Endothelial cell of umbilical vein (primary cell): Measurements from ENCODE around the gene CEP120.

Source experiments
- CTCF ChIP-seq, 2 donors: IDR thresholded peaks; 1 replicate in 1 of 2; 2 replicates in 1 of 2; pipeline ENCODE4 v1.5.1; 2011; ENCODE audit warnings: low read length in 2 of 2, mild to moderate bottlenecking in 2 of 2, moderate library complexity in 2 of 2, control low read depth in 1 of 2, inconsistent platforms in 1 of 2, low read depth in 1 of 2; ENCODE audit not compliant: insufficient read depth in 1 of 2; ENCODE audit errors: extremely low read depth in 1 of 2
- EZH2 ChIP-seq: IDR thresholded peaks from 2 replicates; pipeline ENCODE4 v1.6.1; 2012; ENCODE audit warnings: borderline replicate concordance, low read depth, mild to moderate bottlenecking, moderate library complexity, low read length, inconsistent platforms; ENCODE audit not compliant: severe bottlenecking
- POLR2A ChIP-seq: IDR thresholded peaks from 2 replicates; pipeline ENCODE4 v1.6.1; 2012; ENCODE audit warnings: low read depth, mild to moderate bottlenecking, control low read depth, low read length
- POLR2AphosphoS5 ChIP-seq: IDR thresholded peaks from 2 replicates; pipeline ENCODE4 v1.6.1; 2012; ENCODE audit warnings: low read depth, mild to moderate bottlenecking, control low read depth, low read length, moderate library complexity; ENCODE audit not compliant: insufficient read depth
- TF ChIP-seq, protein P1 (sequence below): IDR thresholded peaks from 2 replicates; pipeline ENCODE4 v1.6.1; 2011; ENCODE audit not compliant: insufficient read depth, insufficient read length

DNA sequence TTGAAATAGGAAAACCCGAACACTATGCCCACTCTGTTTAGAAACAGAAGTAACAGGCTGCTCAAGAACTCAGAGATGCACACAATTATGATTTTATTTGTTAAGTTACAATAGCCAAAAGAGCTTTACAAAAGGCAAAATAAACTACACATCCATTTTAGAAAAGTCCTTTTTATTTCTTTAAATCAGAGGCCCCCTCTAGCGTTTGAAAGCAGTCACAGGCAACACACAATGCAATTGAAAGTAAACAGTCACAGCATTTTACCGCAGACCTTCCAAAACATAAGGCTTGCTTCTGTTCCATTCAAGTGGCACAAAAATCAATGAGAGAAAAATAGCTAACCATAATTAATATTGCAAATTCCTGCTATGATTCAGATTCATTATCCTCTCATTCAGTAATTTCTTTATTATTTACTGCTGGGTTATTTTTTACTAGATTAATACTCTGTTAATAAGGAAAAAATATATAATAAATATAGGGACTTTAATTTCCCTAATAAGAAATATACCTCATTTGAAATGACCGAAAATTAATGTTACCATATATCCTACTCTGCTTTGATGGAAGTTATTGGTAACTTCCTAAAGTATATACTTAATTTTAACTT lies 78.3 kb downstream of the CEP120 start:
- TF ChIP-seq EZH2, result no peak
- peak; percentile 34 to 55 for TF ChIP-seq CTCF (IDR thresholded peaks at IDR 0.05; ENCODE audit: extremely low read depth in 1 of 2, insufficient read depth in 1 of 2, low read depth in 1 of 2, low read length in 2 of 2)
- no peak for TF ChIP-seq POLR2AphosphoS5
- TF ChIP-seq POLR2A, result no peak
- TF ChIP-seq, protein P1, sequence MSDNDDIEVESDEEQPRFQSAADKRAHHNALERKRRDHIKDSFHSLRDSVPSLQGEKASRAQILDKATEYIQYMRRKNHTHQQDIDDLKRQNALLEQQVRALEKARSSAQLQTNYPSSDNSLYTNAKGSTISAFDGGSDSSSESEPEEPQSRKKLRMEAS, result no peak
